MM.1S (cell line): ENCODE measurements around the gene NBEAL2.

Experiments
- DNase-seq: peaks from one replicate; pipeline ENCODE4 v3.0.0-alpha.2; 2015
- H2AFZ ChIP-seq: fragments of 300-600 bp; sonication (generic); 2 replicates; pipeline ENCODE4 v1.6.0; 2016; ENCODE audit warnings: antibody characterized with exemption, low read length
- H3F3A ChIP-seq: fragments of 300-600 bp; sonication (generic); 2 replicates; pipeline ENCODE4 v1.6.1; 2016; ENCODE audit warnings: mild to moderate bottlenecking, antibody characterized with exemption, low read length, moderate library complexity, mixed read lengths; ENCODE audit not compliant: insufficient read depth
- H3K27ac ChIP-seq: fragments of 300-600 bp; sonication (generic); 2 replicates; pipeline ENCODE4 v1.5.1; 2016; ENCODE audit warnings: mild to moderate bottlenecking, low read length
- H3K27me3 ChIP-seq: fragments of 300-600 bp; sonication (generic); replicated peaks from 2 replicates; pipeline ENCODE4 v1.6.0; 2016; ENCODE audit warnings: low read length; ENCODE audit not compliant: insufficient read depth
- H3K36me3 ChIP-seq: fragments of 300-600 bp; sonication (generic); replicated peaks from 2 replicates; pipeline ENCODE4 v1.6.1; 2016; ENCODE audit warnings: mild to moderate bottlenecking, low read length, mixed read lengths; ENCODE audit not compliant: insufficient read depth
- H3K4me1 ChIP-seq: fragments of 300-600 bp; sonication (generic); 2 replicates; pipeline ENCODE4 v1.6.1; 2016; ENCODE audit warnings: low read length, mixed read lengths
- H3K4me2 ChIP-seq: fragments of 300-600 bp; sonication (generic); 2 replicates; pipeline ENCODE4 v1.6.0; 2016; ENCODE audit warnings: low read depth, low read length
- H3K4me3 ChIP-seq: fragments of 300-600 bp; sonication (generic); 2 replicates; pipeline ENCODE4 v1.5.1; 2016; ENCODE audit warnings: low read length, mixed read lengths
- H3K79me2 ChIP-seq: fragments of 300-600 bp; sonication (generic); 2 replicates; pipeline ENCODE4 v1.6.1; 2016; ENCODE audit warnings: mixed run types, low read length, mixed read lengths
- H3K9ac ChIP-seq: fragments of 300-600 bp; sonication (generic); 2 replicates; pipeline ENCODE4 v1.6.1; 2016; ENCODE audit warnings: low read length, mixed read lengths
- H3K9me2 ChIP-seq: fragments of 300-600 bp; sonication (generic); replicated peaks from 2 replicates; pipeline ENCODE4 v1.6.1; 2016; ENCODE audit warnings: mild to moderate bottlenecking, low read length, mixed read lengths; ENCODE audit not compliant: insufficient read depth
- H3K9me3 ChIP-seq: fragments of 300-600 bp; sonication (generic); replicated peaks from 2 replicates; pipeline ENCODE4 v1.6.1; 2016; ENCODE audit warnings: mild to moderate bottlenecking, low read length, mixed read lengths; ENCODE audit not compliant: insufficient read depth
- H4K20me1 ChIP-seq: fragments of 300-600 bp; sonication (generic); 2 replicates; pipeline ENCODE4 v1.6.1; 2016; ENCODE audit warnings: mild to moderate bottlenecking, low read length, moderate library complexity, mixed read lengths; ENCODE audit not compliant: insufficient read depth
- EZH2 ChIP-seq: fragments of 300-600 bp; sonication (generic); optimal IDR thresholded peaks from 2 replicates; pipeline ENCODE3; 2017; ENCODE audit warnings: low read depth, mild to moderate bottlenecking, antibody characterized with exemption, low read length, mixed read lengths
- EZH2phosphoT487 ChIP-seq: fragments of 300-600 bp; sonication (generic); IDR thresholded peaks from 2 replicates; pipeline ENCODE4 v1.6.1; 2018; ENCODE audit warnings: antibody characterized with exemption, low read length
- TF ChIP-seq, protein P1 (sequence below): fragments of 300-600 bp; sonication (generic); IDR thresholded peaks from 2 replicates; pipeline ENCODE4 v1.5.1; 2016; ENCODE audit warnings: antibody characterized with exemption, low read length, mixed read lengths

NBEAL2 gene

DNA sequence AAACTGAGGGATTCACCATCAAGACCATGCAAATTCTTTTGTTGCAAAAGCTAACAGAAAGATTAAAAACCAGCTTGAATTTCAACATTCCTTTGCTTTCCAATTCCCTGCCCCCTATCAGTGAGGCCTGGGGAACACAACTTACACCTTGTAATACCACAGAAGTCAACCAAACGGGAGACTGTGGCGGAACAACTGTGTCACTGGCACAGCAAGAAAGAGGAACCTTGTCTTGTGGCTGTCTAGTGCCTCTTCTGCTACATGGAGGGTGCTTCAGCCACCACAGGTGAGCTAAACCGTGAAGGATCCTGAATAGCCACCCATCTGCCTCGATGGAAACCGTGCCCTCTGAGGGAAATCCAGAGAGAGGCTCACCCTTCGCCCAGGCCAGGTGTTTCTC lies 14.3 kb upstream of the NBEAL2 start:
- Histone ChIP-seq H4K20me1 (peaks cover 69% of the 10 kb centered on the region), H3K4me3 (no peak overlapping the region), H3K27me3 (no peaks in the 10 kb centered on the region), H3F3A (no peaks in the 10 kb centered on the region), H3K27ac (no peak overlapping the region), H3K9me3 (no peaks in the 10 kb centered on the region), H3K4me2 (no peak overlapping the region), H3K36me3 (peaks cover 4% of the 10 kb centered on the region; the same call in 1 of the 2 replicates), H3K9ac (no peak overlapping the region), H3K4me1 (no peaks in the 10 kb centered on the region), H3K9me2 (no peaks in the 10 kb centered on the region), H3K79me2 (peaks cover 85% of the 10 kb centered on the region), H2AFZ (no peak overlapping the region)
- DNase-seq: no peak
- TF ChIP-seq EZH2phosphoT487 (no peak), EZH2 (no peak)
- TF ChIP-seq, protein P1, sequence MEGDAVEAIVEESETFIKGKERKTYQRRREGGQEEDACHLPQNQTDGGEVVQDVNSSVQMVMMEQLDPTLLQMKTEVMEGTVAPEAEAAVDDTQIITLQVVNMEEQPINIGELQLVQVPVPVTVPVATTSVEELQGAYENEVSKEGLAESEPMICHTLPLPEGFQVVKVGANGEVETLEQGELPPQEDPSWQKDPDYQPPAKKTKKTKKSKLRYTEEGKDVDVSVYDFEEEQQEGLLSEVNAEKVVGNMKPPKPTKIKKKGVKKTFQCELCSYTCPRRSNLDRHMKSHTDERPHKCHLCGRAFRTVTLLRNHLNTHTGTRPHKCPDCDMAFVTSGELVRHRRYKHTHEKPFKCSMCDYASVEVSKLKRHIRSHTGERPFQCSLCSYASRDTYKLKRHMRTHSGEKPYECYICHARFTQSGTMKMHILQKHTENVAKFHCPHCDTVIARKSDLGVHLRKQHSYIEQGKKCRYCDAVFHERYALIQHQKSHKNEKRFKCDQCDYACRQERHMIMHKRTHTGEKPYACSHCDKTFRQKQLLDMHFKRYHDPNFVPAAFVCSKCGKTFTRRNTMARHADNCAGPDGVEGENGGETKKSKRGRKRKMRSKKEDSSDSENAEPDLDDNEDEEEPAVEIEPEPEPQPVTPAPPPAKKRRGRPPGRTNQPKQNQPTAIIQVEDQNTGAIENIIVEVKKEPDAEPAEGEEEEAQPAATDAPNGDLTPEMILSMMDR: no peak

DNA sequence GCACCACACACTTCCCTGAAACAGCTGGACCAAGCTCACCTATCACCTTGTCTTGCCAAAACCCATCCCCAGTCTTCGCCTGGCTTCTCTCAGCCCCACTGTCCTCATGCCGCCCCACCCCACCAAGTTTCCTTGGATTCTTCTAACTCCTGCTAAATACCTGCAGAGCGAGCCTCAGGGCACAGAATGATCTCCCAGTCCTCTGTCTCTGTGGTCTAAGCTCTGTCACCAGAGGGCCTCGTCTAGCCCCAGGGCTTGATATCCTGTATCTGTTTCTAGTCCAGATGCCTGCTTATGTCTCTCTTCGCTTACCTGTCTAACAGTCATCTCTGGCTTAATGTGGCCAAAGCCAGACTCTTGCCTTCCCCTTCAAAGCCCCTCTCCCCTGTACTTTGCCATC lies 12.7 kb upstream of the NBEAL2 start:
- no peaks in the 10 kb centered on the region for H3K9me3 ChIP-seq
- H3K27me3 ChIP-seq: no peaks in the 10 kb centered on the region
- no peaks in the 10 kb centered on the region for H3K9me2 ChIP-seq
- H3K9ac ChIP-seq: no peak overlapping the region
- peaks cover 68% of the 10 kb centered on the region for H4K20me1 ChIP-seq
- H3K79me2 ChIP-seq: peaks cover 85% of the 10 kb centered on the region
- H3K4me1 ChIP-seq: peaks cover 16% of the 10 kb centered on the region
- H2AFZ ChIP-seq: no peak overlapping the region
- H3K36me3 ChIP-seq: no peaks in the 10 kb centered on the region
- TF ChIP-seq EZH2 (no peak), EZH2phosphoT487 (no peak)
- TF ChIP-seq, protein P1: no peak
- peaks cover 6% of the 10 kb centered on the region; the same call in 1 of the 2 replicates for H3F3A ChIP-seq
- no peak overlapping the region for H3K4me3 ChIP-seq
- H3K27ac ChIP-seq: no peak overlapping the region
- no peak for DNase-seq
- no peak overlapping the region for H3K4me2 ChIP-seq

DNA sequence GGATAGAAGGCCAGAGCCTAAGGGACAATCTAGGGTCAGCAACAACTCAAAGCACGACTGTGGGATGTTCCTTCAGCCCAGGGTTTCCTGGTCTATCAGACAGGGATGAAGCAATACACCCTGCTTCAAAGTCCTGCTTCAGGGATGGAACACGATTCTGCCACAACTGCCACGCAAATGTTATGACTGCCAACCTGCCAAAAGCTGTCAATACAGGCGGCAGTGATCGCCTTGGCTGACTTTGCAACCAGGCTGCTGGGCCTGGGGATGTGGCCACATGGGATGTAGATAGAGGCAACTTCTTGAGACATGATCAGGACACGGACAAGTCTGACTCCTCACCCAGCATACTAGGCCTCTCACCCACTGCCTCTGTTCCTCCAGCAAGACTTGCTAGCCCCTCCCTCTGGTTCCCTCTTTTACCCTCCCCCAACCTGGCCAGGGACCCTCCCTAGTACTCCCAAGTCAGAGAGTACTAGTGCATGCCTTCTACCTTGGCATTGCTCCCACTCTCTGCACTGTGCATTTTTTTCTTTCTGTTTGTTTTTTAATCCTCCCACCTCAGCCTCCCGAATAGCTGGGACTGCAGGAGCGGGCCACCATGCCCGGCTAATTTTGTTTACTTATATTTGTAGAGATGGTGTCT lies 10.6 kb upstream of the NBEAL2 start:
- Histone ChIP-seq H3K36me3 (no peaks in the 10 kb centered on the region), H2AFZ (no peak overlapping the region), H3K27ac (no peak overlapping the region), H3K27me3 (no peaks in the 10 kb centered on the region), H3K4me2 (no peak overlapping the region), H3K4me1 (peaks cover 26% of the 10 kb centered on the region), H3K9ac (no peak overlapping the region), H3K9me3 (no peaks in the 10 kb centered on the region), H4K20me1 (peaks cover 62% of the 10 kb centered on the region), H3F3A (peaks cover 17% of the 10 kb centered on the region; the same call in 1 of the 2 replicates), H3K4me3 (no peak overlapping the region), H3K9me2 (no peaks in the 10 kb centered on the region), H3K79me2 (peaks cover 90% of the 10 kb centered on the region)
- no peak for TF ChIP-seq EZH2phosphoT487
- TF ChIP-seq EZH2: no peak
- TF ChIP-seq, protein P1: no peak
- DNase-seq: no peak
